ENCODE measurements around the gene SHMT1. TPM values are rescaled to one million over a fixed set of nuclear protein-coding genes. Genes with fewer than 3 reads are reported as not detected.

SHMT1 gene
- polyA plus RNA-seq, 3 donors, result 56.0 to 66.7 (median 63.7) TPM

GRCh38 chr17:18332909-18333489 is 30.4 kb downstream of the SHMT1 start:
- DNase-seq, result no peak

DNA sequence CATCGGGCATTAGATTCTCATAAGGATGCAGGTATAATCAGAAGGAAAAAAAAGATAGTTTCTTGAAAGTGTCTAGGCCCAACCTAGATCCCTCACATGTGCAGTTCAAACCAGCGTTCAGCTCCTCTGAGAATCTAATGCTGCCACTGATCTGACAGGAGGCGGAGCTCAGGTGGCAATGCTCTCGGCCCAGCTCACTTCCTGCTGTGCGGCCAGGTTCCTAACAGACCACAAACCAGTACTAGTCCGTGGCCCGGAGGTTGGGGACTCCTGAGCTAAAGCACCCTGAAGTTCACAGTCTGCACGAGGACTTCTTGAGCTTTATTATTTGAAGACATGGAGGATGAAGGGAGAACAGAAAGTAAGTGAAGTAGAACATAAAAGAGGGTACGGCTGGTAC is 31.5 kb downstream of the SHMT1 start:
- DNase-seq, result no peak

DNA sequence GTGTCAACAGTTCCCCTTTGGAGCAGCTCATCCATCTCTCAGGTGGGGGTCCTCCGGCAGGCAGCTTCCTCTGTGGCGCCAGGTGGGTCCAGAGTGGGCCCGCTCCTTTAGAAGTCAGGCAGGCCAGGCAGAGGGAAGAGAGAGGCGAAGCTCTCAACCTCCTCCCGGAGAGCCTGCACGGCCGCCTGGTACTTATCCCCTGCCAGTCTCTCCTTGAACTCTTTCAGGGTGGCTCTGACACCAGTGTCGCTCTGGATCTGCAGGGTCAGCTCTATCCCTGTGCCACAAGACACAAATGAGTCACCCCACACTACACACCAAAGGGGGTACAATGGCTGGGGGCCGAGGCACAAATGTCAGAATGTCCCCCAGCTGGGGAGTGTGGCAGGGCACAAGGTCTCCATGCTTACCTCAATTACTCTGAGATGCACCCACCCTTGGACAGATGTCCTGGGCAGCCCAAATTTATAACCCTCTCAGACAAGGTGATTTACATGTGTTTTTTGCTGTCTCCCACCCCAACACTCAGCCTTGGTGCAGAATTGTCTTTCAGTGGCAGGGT is 34.6 kb downstream of the SHMT1 start:
- DNase-seq, result no peak

DNA sequence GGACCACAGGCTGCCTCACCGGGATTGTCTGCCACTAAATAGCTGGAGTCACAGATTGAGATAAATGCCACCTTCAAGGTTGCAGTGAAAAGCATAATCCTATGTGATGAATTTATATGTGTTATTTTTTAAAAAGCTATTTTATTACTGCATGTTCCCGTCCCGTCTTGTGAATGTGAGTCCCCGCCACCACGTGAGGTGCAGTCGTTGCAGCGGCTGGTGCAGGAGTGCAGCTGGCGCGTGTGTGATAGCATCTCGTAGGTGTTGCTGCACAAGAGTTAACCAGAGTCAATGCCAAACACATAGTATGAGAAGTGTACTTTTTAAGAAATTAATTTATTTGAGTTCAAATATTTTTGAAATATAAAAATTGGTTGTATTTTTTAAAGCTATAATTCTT is 35.8 kb downstream of the SHMT1 start:
- no peak for DNase-seq

- no peak for DNase-seq
These were observed 36.3 kb downstream of the SHMT1 start for GRCh38 chr17:18327093-18327492.

DNA sequence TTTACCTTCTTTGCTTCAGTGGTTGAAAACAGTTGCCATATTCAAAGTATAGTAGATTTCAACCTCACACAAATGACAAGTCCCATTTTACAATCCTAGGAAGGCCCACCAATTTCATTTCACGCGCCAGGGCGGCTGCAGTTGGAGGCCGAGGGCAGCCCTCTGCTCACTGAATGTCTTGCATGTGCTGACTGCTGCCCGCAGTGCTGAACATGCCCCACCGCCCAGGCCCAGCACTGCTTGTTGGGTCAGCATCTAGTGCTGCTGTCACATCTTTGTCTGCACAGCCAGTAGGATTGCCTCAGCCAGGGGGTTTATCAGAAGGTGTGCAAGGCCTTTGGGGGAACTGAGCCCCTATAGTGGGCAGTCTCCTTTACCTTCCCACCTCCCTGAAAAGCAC is 36.8 kb downstream of the SHMT1 start:
- no peak for DNase-seq

- no peak for DNase-seq
These were observed 37.3 kb downstream of the SHMT1 start for GRCh38 chr17:18326039-18326438.

- DNase-seq, result no peak
These were observed 39.0 kb downstream of the SHMT1 start for GRCh38 chr17:18324140-18325050.

GRCh38 chr17:18323507-18324139 is 39.7 kb downstream of the SHMT1 start:
- DNase-seq, result no peak

DNA sequence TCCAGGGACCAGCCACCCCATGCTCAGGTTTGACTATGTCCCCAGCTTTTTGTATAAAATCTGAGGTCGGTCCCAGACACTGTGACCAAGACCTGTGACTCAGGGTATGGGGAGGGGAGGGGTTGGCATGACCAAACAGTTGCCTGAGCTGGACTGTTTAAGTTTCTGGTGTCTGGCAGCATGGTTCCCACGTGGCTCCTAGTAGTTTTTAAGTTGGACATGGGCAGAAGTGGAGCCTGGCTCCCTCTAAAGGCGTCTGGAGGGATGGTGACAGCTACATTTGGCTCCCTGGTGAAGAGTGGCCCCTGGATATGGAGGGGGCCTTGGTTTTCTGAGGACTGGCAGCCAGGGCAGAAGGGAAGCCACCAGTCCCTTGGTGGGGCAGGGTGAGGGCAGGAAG is 40.3 kb downstream of the SHMT1 start:
- DNase-seq, result no peak

DNA sequence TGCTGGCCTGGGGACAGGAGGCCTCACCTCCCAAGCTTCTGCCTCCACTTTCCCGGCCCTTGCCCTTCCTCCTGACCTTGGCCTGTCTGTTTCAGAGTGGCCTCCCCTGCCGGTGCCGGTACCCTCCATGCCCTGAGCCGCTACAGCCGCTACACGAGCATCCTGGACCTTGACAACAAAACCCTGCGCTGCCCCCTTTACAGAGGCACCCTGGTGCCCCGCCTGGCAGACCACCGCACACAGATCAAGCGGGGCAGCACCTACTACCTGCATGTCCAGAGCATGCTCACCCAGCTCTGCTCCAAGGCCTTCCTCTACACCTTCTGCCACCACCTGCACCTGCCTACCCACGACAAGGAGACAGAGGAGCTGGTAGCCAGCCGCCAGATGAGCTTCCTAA is 40.8 kb downstream of the SHMT1 start:
- no peak for DNase-seq

GRCh38 chr17:18321309-18321708 is 42.0 kb downstream of the SHMT1 start:
- DNase-seq, result no peak

GRCh38 chr17:18320301-18320700 is 43.0 kb downstream of the SHMT1 start:
- DNase-seq, result no peak

DNA sequence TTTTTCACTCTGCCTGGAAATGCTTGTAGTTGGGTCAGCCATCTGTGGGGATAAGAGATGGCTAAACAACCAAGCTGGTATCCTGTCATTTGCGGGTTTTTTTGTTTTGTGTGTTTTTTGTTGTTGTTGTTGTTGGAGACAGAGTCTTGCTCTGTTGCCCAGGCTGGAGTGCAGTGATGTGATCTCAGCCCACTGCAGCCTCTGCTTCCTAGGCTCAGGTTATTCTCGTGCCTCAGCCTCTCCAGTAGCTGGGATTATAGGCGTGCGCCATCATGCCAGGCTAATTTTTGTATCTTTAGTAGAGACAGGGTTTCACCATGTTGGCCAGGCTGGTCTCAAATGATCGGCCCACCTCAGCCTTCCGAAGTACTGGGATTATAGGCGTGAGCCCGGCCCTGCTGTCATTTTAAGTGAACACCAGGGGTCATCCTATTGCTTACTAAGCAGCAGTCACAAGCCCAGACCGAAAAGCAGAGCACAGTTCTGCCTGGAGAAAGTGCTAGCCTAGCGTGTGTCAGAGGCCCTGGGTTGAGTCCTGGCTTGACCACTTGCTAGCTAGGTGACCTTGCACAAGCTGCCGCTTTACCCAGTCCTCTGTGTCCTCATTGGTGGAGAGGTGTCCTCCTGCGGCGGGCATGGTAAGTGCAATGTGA is 43.6 kb downstream of the SHMT1 start:
- DNase-seq, result peak; percentile 42

- DNase-seq, result no peak
These were observed 44.4 kb downstream of the SHMT1 start for GRCh38 chr17:18318771-18319450.

DNA sequence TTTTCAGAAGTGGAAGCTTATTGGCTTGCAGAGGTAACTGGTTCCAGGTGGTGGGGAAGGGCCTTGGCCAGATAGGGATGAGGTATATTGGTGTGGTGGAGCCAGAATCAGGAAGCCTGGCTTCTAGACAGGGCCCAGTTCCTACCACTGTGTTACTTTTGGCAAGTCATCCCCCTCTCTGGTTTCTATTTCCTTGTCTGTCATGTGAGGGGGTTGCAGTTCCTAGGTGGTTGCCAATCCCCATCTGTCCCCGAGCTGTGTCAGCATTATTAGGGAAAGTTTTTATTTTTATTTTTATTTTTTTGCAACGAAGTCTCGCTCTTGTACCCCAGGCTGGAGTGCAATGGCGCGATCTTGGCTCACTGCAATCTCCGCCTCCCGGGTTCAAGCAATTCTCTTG is 45.2 kb downstream of the SHMT1 start:
- DNase-seq, result no peak

- DNase-seq, result no peak
These were observed 47.4 kb downstream of the SHMT1 start for GRCh38 chr17:18315961-18316360.

DNA sequence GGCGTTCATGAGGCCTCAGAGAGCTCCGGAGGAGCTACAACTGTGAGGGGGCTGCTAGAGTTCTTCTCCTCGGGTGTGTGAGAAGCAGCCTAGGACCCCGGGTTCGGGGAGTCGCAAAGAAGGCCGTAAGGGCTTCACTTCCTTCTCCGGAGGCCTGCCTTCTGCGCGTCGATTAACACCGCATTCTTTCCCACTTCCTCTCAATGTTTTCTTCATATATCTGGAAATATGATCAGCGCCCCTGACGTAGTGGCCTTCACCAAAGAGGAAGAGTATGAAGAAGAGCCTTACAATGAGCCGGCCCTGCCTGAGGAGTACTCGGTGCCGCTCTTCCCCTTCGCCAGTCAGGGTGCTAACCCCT is 47.8 kb downstream of the SHMT1 start:
- DNase-seq, result no peak

DNA sequence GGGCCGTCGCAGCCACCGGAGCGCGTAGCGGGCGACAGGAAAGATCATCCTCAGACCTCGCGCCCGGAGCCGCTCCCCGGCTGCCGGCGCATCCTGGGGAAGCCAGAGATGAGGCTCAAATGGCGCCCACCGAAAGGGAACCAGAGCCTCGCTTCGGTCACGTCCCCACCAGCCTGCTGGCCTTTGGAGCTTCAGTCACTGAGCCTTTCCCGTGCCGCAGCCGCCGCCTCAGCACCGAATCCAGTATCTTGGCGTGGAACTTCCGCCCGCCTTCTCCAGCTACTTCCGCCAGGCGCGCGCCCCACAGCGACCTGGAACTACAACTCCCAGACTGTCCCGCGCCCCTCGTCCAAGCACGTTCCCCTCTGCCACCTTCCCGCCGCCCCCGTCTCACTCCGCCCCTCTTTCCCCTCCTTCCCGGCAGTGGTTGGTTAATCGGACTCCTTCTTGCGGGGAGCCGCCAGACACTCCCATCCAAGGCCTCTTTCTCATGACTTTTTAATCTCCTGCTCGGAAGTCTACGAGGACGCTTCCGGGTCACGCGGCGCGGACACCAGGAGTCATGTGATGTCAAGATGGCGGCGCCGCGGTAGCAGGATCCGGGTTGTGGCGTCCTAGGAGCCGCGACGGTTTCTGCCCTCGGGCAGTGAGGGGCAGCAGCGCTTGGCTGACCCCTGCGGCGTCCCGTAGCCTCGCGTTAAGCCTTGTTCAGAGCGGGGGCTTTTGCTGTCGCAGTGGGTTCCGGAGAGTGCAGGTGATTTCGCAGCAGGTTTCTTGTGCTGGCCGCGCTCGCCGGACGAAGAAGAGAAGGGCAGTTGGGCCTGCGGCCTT is 48.4 kb downstream of the SHMT1 start, which contains the start of the genes SMCR8 and TOP3A:
Gene SMCR8 (plus strand): TSS at position 563 of the 831 bp plus-strand sequence. CDS start 497 bp downstream, outside the sequence.
Gene TOP3A (minus strand): TSS at position 264 of the 831 bp plus-strand sequence. CDS start 216 bp downstream, at position 48.
- DNase-seq, result peak; percentile 98

GRCh38 chr17:18314059-18314730 is 49.2 kb downstream of the SHMT1 start:
- DNase-seq, result peak; percentile 15

All from renal pelvis (tissue), 4 donors.